ENCODE measurements around the gene INAFM1.

INAFM1 gene

GRCh38 chr19:47227352-47228167, 47.1 kb upstream of the INAFM1 start:
- Histone ChIP-seq H2AFZ (ENCODE audit: low read depth) (peak overlapping the region; percentile 55), H4K20me1 (ENCODE audit: insufficient read depth) (no peaks in the 10 kb centered on the region), H3K4me2 (peak overlapping the region; percentile 100), H3K27ac (peak overlapping the region; percentile 90), H3K4me1 (ENCODE audit: low read depth, poor library complexity, severe bottlenecking) (peaks cover 49% of the 10 kb centered on the region), H3K9ac (peak overlapping the region; percentile 82), H3K4me3 (IDR thresholded peaks at IDR 0.05; ENCODE audit: insufficient read depth, low read depth, low read length) (no peak overlapping the region), H3K36me3 (ENCODE audit: insufficient read depth) (no peaks in the 10 kb centered on the region), H3K27me3 (ENCODE audit: insufficient read depth, low read depth) (no peaks in the 10 kb centered on the region; the same call in 1 of the 2 replicates), H3K79me2 (ENCODE audit: insufficient read depth, low read depth) (no peaks in the 10 kb centered on the region)
- TF ChIP-seq CTCF (conservative IDR thresholded peaks at IDR 0.05; ENCODE audit: low read depth, low read length) = no peak

GRCh38 chr19:47228168-47228936, 46.3 kb upstream of the INAFM1 start:
- Histone ChIP-seq H2AFZ (ENCODE audit: low read depth) (peak overlapping the region; percentile 55), H3K79me2 (ENCODE audit: insufficient read depth, low read depth) (no peaks in the 10 kb centered on the region), H3K9ac (peak overlapping the region; percentile 82; the same call in 1 of the 2 replicates), H4K20me1 (ENCODE audit: insufficient read depth) (no peaks in the 10 kb centered on the region), H3K27me3 (ENCODE audit: insufficient read depth, low read depth) (peaks cover 1% of the 10 kb centered on the region; the same call in 1 of the 2 replicates), H3K4me2 (peak overlapping the region; percentile 100), H3K4me3 (IDR thresholded peaks at IDR 0.05; ENCODE audit: insufficient read depth, low read depth, low read length) (no peak overlapping the region), H3K36me3 (ENCODE audit: insufficient read depth) (no peaks in the 10 kb centered on the region), H3K4me1 (ENCODE audit: low read depth, poor library complexity, severe bottlenecking) (peaks cover 54% of the 10 kb centered on the region), H3K27ac (0 out of 2 replicates have a peak overlapping the region, but pooled peaks have one; percentile 90)
- no peak for TF ChIP-seq CTCF (conservative IDR thresholded peaks at IDR 0.05; ENCODE audit: low read depth, low read length)

DNA sequence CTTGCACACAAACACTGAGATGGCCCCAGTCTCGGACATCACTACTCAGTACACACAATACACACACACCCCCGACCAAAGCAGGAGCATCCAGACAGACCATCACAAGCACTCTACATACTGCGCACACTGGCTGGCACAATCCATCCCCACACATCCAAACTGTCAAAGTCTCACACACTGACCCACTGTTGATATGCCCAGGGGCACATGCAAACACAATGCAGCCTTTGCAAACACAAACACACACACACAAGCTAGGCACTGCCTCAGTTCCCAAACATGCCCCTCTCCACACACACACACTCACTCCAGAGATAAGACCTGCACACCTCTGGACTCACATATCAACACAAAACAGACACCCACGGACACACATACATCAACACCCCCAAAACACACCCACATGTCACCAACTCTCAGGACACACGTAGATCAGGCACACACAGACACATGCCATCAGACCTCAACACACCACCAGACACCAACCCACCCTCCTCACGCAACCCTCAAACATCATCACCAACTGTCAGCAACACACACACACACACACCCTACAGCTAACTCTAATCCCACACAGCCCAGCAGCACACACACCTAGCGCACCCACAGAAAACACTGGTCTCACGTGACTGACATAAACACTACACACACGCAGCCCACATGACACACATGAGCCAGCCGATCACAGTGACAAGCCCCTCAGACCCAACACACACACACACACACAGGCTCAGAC, 45.6 kb upstream of the INAFM1 start:
- no peak for TF ChIP-seq CTCF (conservative IDR thresholded peaks at IDR 0.05; ENCODE audit: low read depth, low read length)
- Histone ChIP-seq H3K27ac (no peak overlapping the region), H3K79me2 (ENCODE audit: insufficient read depth, low read depth) (no peaks in the 10 kb centered on the region), H3K4me1 (ENCODE audit: low read depth, poor library complexity, severe bottlenecking) (peaks cover 54% of the 10 kb centered on the region), H2AFZ (ENCODE audit: low read depth) (no peak overlapping the region), H4K20me1 (ENCODE audit: insufficient read depth) (no peaks in the 10 kb centered on the region), H3K36me3 (ENCODE audit: insufficient read depth) (no peaks in the 10 kb centered on the region), H3K27me3 (ENCODE audit: insufficient read depth, low read depth) (peaks cover 6% of the 10 kb centered on the region; the same call in 1 of the 2 replicates), H3K4me2 (peak overlapping the region; percentile 64), H3K9ac (no peak overlapping the region), H3K4me3 (IDR thresholded peaks at IDR 0.05; ENCODE audit: insufficient read depth, low read depth, low read length) (no peak overlapping the region)

- H3K36me3 ChIP-seq (ENCODE audit: insufficient read depth) = no peaks in the 10 kb centered on the region
- H3K9ac ChIP-seq = peak overlapping the region; percentile 44; the same call in 1 of the 2 replicates
- peaks cover 6% of the 10 kb centered on the region; the same call in 1 of the 2 replicates for H3K27me3 ChIP-seq (ENCODE audit: insufficient read depth, low read depth)
- no peaks in the 10 kb centered on the region for H4K20me1 ChIP-seq (ENCODE audit: insufficient read depth)
- H3K4me1 ChIP-seq (ENCODE audit: low read depth, poor library complexity, severe bottlenecking) = peaks cover 53% of the 10 kb centered on the region
- H3K79me2 ChIP-seq (ENCODE audit: insufficient read depth, low read depth) = no peaks in the 10 kb centered on the region
- no peak for TF ChIP-seq CTCF (conservative IDR thresholded peaks at IDR 0.05; ENCODE audit: low read depth, low read length)
- H2AFZ ChIP-seq (ENCODE audit: low read depth) = peak overlapping the region; percentile 54; the same call in 1 of the 2 replicates
- peak overlapping the region; percentile 64 for H3K4me2 ChIP-seq
- no peak overlapping the region for H3K4me3 ChIP-seq (IDR thresholded peaks at IDR 0.05; ENCODE audit: insufficient read depth, low read depth, low read length)
- no peak overlapping the region for H3K27ac ChIP-seq
Measured at GRCh38 chr19:47229676-47230053, 45.0 kb upstream of the INAFM1 start.
